GM19467 (cell line): Measurements from ENCODE around the gene S100B.
"Not testable (repeated sequence)": the region's sequence is repeated elsewhere in the genome, so short reads cannot be mapped to it uniquely, and the experiment has no call there.

Experiments
- ATAC-seq: cut with Tn5 transposase; IDR thresholded peaks from one replicate; pipeline ENCODE4 v1.9.1; 2021; ENCODE audit warnings: mild to moderate bottlenecking, moderate library complexity; ENCODE audit not compliant: unreplicated experiment

S100B gene

DNA sequence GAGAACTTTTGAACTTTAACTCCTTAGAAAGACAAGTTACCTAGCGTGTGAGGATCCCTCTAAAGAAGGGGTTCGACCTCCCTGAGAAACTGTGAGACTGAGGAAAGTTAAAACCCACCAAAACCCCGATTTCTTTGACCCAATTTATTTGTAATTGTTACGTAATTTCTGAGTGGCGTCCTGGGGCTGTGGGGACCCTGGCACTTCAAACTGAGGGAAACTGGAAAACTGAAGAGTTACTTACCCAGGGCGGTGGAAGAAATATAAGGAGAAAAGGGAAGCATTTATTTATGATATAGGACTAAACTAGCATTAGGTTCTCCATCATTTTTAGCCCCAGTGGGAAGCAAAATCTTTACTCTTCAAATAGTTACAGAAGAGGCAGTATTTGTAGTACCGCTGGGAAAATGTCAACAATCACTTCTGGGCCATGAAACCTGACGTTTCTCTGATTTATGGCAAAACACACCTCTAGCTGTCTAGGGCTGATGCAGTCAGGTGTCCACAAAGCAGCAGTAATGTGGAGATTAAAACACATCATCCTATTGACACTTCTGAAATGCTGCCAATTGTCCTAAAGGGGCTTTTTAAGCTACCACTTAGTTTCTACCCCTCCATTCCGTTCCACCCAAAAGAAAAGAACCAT is 430 bp downstream of the S100B start:
- no peak for ATAC-seq

DNA sequence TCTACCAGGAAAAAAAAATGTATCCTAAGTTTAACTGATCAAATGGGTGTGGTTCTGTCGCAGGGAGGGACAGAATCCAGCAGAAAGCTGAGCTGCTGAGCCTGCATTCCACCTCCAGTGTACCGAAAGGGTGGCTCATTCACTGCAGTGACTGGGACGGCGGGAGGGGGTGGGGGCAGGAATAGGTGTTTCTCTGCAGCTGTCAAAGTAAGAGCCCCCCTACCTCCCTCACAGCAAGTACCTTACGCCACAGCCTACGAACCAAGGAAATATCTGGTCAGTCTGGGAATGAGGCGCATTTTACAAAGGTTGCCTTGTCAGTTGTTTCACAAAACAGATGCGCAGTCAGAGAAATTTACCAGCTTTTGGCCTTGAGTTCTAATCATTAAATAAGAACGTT is 1.7 kb downstream of the S100B start:
- no peak for ATAC-seq

DNA sequence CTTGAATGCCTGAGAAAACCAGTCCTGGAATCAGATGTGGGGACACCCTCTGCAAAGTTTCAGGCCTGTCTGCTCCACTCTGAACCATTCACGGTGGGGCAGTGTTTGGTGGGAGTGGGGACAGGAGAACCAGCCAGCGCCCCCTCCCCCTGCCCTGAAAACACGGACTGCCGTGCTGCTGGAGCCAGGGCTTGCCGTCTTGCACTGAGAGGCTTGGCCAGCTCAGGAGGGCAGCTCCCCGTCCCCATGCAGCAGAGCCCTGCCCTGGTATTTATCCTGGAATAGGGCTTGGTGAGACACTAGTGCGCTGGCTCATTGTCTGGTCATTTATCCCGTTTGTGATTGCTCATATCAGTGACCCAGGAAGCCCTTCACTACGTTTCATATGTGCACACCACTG is 3.9 kb downstream of the S100B start:
- ATAC-seq = no peak

DNA sequence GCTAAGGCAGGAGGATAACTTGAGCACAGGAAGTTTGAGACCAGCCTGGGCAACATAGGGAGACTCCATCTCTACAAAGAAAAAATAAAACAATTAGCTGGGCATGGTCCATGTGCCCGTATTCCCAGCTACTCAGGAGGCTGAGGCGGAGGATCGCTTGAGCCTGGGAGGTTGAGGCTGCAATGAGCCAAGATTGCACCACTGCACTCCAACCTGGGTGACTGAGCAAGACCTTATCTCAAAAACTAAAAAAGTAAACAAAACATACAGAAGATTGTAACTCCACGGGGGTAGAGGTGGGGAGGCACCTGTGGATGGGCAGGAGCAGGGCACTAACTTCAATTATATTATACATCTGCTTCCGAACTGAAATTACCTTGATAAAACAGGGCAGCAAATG is 4.6 kb downstream of the S100B start:
- ATAC-seq = no peak

DNA sequence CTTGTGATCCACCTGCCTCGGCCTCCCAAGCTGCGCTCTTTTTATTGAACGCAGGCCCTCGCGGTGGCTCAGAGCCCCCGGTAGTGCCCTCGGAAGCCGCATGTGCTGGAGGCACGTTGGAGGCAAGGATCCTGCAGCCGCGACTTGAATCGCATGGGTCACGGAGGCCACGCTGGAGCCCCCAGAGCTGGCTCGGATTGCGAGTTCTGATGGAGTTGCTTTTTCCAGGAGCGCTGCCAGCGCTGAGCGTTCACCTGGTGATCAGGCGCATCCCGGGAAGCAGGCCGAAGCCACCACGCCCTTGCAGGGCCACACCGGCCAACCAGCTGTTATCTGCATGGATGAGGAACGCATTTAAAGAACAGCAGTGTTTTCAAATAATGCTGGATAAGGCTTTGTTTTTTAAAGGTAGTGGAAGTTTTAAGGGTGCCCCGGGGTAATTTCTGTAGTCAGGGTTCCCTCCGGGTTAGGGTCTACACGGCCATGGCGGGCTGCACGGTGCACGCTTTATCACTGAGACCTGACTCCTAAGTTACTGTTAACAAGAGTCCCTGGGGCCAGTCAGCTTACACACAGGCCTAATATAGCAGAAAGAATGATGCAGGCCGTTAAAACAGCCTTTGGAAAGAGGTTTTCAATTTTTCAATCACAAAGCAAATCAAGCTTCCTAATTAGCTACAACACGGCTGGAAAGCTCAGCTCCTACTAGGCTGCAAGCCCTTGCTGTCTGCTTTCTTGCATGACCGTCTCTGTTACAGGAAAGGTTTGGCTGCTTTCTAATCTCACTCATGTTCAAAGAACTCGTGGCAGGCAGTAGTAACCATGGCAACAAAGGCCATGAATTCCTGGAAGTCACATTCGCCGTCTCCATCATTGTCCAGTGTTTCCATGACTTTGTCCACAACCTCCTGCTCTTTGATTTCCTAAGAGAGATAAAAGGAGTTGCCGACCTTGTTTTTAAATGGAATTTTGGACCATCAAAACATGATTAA is 6.0 kb downstream of the S100B start:
- no peak for ATAC-seq

DNA sequence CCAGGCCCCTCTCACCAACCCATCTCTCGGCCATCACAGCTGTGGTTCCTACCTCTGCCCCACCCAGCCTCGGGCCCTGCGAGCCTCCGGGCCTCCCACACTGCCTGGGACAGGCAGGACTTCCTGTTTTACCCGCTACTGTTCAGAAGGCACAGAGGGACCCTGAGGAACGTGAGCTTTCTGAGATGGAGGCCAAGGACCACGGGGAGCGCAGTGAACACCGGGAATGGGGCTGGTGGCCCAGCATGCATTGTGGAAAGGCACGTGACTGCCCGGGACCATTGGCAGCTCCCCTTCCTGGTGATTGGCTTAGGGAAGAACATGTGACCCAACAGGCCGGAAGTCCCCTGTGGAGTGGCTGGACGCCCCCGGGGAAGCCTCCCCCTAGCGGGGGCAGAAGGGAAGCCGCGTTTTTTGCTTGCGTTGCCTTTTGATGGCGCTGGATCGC is 7.0 kb downstream of the S100B start:
- no peak for ATAC-seq

DNA sequence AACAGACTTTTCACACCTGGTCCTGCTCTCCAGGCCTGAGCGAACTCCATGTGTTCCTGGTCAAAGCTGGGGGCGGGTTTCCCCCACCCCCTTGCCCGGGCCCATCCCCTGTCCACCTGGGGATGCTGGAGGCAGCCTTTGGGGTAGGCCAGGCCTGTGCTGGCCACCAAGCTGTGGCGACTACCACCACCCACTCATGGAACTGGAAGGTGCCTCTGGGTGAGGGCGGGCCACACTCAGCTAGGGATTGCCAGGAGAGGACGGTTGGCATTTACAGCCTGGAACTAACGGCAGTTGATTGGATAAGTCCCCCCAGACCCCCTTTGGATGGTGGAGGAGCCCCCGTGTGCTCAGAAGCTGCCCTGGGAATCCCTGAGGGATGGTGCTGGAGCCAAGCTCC is 7.9 kb downstream of the S100B start:
- no peak for ATAC-seq

DNA sequence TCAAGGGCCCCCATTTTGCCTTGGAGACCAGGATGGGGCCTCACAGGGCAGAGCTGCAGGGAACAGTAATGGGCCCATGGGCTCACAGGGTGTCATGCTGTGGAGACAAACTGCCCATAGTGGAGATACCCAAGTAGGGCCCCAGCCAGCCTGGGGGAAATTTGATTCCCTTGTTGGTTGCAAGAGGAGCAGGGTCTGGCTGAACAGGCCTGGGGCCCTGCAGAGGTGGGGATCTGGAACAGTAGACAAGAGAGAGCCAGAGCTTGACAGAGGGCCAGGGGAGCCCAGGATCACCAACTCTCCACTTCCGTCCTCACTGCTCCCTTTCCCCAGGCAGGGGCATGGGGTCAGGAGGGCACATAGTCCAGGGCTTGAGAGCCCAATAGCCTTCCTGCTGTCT is 8.7 kb downstream of the S100B start:
- no peak for ATAC-seq

DNA sequence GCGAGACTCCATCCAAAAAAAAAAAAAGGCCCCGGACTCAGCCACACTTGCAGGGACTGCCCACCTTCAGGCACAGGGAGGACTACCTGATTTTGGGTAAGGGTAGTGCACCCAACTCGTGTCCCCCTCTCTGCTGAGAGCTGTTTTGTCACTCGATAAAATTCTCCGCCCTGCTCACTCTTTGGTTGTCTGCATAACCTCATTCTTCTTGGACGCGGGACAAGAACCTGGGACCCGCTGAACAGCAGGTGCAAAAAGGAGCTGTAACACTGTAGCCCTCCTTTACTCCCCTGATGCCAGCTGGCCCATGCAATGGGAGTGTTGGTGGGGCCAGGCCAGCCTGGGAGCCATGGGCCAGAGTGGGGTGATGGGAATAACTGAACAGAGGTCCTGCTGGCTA is 10.6 kb downstream of the S100B start:
- ATAC-seq = no peak

DNA sequence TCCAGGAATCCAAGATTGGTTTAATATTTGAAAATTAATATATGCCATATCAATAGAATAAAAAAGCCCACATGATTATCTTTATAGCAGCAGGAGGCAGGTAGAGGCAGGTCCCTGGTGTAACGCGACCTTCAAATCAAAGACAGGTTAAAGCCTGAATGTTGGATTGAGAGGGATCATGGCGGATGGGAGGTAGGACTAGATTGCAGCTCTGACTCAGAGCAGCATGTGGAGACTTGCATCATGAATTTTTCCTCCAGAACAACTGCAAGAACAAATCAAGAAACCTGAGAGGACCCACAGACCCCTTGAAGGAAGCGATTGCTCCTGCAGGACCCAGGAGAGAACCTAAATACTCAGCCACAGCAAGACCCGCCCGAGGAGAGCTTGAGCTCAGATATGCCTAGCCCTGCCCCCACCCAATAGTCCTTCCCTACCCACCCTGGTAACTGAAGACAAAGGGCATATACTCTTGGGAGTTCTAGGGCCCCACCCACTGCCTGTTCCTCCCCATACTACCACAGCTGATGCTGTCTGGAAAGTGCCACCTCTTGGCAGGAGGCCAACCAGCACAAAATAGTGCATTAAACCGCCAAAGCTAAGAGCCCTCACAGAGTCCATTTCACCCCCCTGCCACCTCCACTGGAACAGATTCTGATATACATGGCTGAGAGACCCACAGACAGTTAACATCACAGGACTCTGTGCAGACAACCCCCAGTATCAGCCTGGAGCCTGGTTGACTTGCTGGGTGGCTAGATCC is 19.5 kb downstream of the S100B start:
- ATAC-seq = no peak

DNA sequence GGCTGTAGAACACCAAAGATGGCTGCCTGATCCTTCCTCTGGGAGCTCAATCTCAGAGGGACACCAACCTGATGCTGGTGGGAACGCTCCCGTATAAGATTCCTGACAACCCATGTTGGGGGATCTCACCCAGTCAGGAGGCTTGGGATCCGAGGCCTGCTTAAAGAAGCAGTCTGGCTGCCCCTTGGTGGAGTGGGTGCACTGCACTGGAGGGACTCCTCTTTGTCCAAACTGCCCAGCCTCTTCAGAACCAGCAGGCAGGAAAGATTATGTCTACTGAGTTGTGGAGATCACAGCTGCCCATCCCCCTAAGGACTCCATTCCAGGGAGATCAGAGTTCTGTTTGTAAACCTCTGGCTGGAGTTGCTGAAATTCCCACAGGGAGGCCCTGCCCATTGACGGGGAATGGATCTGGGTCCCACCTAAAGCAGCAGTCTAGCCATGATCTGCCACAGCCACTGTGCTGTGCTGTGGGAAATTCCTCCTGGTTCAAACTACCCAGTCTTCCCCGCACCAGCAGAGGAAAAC is 23.0 kb downstream of the S100B start:
- ATAC-seq = no peak

DNA sequence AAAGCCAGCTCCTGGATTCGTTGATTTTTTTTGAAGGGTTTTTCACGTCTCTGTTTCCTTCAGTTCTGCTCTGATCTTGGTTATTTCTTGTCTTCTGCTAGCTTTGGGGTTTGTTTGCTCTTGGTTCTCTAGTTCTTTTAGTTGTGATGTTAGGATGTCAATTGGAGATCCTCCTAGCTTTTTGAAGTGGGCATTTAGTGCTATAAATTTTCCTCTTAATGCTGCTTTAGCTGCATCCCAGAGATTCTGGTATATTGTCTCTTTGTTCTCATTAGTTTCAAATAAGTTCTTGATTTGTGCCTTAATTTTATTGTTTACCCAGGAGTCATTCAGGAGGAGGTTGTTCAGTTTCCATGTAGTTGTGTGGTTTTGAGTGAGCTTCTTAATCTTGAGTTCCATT is 25.5 kb downstream of the S100B start:
- ATAC-seq = not testable (repeated sequence)

DNA sequence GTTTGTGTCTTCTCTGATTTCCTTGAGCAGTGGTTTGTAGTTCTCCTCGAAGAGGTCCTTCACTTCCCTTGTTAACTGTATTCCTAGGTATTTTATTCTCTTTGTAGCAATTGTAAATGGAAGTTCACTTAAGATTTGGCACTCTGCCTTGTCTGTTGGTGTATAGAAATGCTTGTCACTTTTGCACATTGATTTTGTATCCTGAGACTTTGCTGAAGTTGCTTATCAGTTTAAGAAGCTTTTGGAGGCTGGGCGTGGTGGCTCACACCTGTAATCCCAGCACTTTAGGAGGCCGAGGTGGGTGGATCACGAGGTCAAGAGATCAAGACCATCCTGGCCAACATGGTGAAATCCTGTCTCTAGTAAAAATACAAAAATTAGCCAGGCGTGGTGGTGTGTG is 27.1 kb downstream of the S100B start:
- ATAC-seq = not testable (repeated sequence)

DNA sequence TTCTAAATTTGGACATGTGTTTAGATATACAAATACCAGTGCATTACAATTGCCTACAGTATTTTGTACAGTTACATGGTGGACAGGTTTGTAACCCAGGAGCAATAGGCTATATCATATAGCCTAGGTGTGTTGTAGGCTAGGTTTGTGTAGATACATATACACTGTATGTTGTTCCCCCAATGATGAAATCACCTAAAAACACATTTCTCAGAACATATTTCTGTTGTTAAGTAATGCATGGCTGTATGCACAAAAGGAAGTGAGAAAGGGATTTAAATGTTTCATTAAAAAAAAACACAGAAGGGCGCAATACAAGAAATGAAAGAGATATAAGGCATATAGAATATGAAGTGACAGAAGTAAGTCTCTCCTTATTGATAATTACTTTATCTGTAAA is 32.0 kb downstream of the S100B start:
- no peak for ATAC-seq

DNA sequence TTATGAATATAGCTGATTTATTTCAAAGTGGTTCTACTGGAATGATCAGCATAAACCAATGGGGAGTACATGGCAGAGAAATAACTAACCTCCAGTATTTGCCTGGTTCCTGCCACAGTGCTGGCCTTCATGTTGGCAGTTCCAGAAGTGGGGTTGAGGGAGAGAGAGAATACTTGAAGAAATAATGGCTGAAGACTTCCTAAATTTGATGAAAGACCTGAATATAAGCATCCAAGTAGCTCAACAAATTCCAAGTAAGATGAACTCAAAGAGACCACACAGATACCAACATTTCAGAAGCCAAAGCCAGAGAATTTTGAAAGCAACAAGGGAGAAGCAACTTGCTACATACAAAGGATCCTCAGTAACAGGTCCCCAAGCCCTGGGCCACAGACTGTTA is 34.3 kb downstream of the S100B start:
- ATAC-seq = no peak

DNA sequence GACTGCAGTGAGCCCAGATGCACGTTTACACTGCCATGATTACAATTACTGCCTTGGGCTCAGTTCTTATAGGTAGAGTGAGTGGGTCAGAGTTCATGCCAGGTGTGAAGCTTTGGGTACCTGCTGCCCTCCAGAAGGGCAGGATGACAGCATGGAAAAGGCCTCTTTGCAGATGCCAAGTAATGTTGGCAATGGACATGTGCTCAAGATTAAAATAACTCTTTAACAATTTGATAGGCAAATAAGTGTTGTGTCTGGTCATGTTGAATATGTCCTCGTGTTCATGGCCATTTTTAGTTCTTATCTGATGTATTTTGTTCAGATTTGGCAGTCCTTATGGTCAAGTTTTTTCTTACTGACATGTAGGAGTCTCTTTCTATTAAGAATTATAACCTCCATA is 34.8 kb downstream of the S100B start:
- ATAC-seq = no peak

DNA sequence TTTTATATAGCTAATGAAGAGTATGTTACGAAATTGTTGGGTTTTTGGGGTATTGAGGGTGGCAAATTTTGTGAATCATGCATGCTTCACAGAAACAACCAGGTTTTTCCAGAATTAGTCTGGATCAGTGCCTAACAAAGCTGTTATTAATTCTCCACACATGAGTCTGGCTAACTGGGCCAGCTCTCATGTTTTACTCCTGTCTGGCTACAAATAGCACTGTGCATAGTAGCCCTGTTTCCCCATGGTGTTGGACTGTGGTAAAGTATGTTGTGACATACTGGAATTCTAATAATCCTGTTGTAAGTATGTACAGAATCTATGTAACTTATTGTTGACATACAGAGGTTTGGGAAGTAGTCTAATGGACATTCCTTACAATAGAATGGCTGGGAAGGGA is 35.8 kb downstream of the S100B start:
- ATAC-seq = no peak

DNA sequence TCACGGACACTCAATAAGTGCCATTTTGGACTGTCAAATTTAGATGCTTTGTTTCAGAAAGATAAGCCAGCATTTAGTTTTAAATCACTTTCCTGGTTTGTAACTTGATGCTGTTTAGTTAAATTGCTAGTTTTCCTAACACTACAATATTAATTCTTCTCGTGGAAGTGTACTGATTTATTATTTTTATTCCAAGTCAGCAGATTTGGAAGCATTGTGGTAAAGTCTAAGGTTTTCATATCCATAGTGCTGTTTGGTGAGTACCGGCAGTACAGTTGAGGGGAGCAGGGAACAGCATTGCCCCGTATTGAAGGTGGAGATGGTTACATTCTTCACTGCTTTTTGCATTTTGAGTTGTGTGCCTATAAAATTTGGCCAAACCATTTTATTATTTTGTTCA is 36.3 kb downstream of the S100B start:
- ATAC-seq = no peak

DNA sequence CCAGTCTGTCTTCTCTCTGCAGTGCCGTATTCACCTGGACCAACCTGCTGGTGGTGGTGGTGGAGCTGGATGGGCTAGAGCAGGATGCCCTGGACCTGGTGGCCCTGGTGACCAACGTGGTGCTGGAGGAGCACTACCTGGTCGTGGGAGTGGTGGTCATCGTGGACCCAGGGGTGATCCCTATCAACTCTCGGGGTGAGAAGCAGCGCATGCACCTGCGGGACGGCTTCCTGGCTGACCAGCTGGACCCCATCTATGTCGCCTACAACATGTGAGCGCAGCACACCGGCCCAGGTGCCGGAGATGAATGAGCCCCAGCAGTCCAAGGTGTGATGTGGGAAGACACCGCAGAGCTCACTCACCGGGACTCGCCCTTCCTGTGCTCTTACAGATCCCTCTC is 37.5 kb downstream of the S100B start:
- ATAC-seq = no peak

DNA sequence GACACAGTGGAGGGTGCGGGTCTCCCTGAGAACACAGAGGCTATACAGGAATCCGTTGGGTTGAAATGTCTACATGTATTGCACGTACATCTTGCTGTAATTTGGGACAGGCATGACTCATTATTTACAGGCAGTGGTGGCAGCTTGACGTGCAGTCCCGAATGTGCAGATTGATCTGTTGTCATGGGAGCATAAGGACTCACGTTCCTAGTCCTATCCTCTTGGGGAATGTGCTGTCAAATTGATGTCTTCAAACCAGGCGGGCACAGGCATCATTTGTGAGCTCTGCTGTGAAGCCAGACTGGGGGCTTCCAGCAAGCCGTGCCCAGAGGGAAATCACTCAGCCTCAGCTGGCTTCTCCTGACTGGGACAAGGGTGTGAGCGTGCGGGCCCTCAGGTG is 40.5 kb downstream of the S100B start:
- ATAC-seq = no peak

DNA sequence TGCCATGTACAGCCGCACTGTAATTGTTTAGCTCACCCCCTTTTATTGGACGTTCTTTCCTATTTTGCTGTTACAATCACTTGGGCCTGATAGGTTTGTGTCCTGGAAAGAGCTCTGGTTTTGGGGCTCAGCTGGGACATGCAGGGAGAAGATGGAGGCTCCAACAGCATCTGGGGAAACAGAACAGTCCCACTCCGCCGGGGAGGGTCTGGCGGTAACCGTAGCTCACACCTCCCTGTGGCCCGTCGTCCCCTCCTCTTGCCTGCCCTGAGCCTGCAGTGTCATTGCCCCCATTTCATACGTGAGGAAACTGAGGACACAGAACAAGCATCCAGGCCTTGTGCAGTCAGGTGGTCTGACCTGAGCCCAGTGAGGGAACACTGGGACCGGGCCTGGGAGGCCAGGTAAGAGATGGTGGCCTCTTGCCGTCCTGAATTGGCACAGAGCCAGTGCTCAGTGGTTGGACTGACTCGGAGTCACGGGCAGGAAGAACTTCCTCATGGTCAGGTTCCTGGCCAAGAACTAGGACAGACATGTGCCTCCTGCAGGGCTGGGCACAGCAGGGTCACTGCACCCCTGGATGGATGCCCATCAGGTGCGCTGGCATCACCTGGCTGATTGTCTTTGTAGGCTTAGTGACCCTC is 41.8 kb downstream of the S100B start:
- no peak for ATAC-seq
